ENCODE measurements around the gene ANGEL1. TPM values are rescaled to one million over a fixed set of nuclear protein-coding genes. Genes with fewer than 3 reads are reported as not detected.

The ANGEL1 gene
- polyA plus RNA-seq, 3 donors, result 8.1 to 10.4 (median 8.5) TPM

- no peaks in the 10 kb centered on the region for H3K27me3 Mint-ChIP-seq (ENCODE audit: low read depth in 3 of 3)
- H3K9me3 ChIP-seq (replicated peaks in 1 of 2; ENCODE audit: control insufficient read depth in 1 of 2, insufficient read depth in 1 of 2, low read length in 2 of 2), result no peaks in the 10 kb centered on the region
- H3K4me3 Mint-ChIP-seq, result no peak overlapping the region
- DNase-seq, result no peak
- TF ChIP-seq CTCF (IDR thresholded peaks at IDR 0.05), result no peak
- no peak overlapping the region for H2AFZ ChIP-seq (ENCODE audit: insufficient read depth, low read depth, low read length, poor library complexity, severe bottlenecking)
- no peak overlapping the region for H3K9ac ChIP-seq (ENCODE audit: insufficient read depth, low read length, poor library complexity, severe bottlenecking)
- H3K4me1 Mint-ChIP-seq, result peaks cover 44% of the 10 kb centered on the region
- no peaks in the 10 kb centered on the region for H3K79me2 ChIP-seq (ENCODE audit: insufficient read depth, low read length)
- no peak overlapping the region for H3K4me2 ChIP-seq (replicated peaks; ENCODE audit: extremely low read depth, low read length, poor library complexity, severe bottlenecking)
- no peaks in the 10 kb centered on the region for H3K27me3 ChIP-seq (ENCODE audit: control insufficient read depth in 2 of 2, insufficient read depth in 2 of 2, low read length in 2 of 2)
- no peaks in the 10 kb centered on the region for H3K9me3 Mint-ChIP-seq
- no peaks in the 10 kb centered on the region for H4K20me1 ChIP-seq (ENCODE audit: insufficient read depth, low read length)
- H3K27ac Mint-ChIP-seq, result peak overlapping the region in 2 of 7 donors; percentile 10 to 13
- peaks cover 60 to 75% of the 10 kb centered on the region in 2 donors for H3K36me3 Mint-ChIP-seq
- H3K27ac ChIP-seq (ENCODE audit: low read depth in 1 of 2, low read length in 2 of 2), result peak overlapping the region in 1 of 2 donors; percentile 15
- H3K4me1 ChIP-seq (ENCODE audit: control insufficient read depth in 1 of 2, insufficient read depth in 2 of 2, low read length in 2 of 2), result peaks cover 14 to 25% of the 10 kb centered on the region in 2 donors
- H3K36me3 ChIP-seq (replicated peaks in 1 of 2; ENCODE audit: control insufficient read depth in 1 of 2, insufficient read depth in 2 of 2, low read length in 2 of 2), result peaks cover 33 to 57% of the 10 kb centered on the region in 2 donors
- intact Hi-C loops (cut with micrococcal nuclease), result no loop called here
- H3K4me3 ChIP-seq (replicated peaks in 1 of 3; ENCODE audit: low read depth in 2 of 3, low read length in 3 of 3), result no peak overlapping the region
- WGBS (ENCODE audit: insufficient coverage), result no CpG with 5 or more reads among the region's 2 CpGs
Observed at GRCh38 chr14:76781648-76782051, 31.0 kb downstream of the ANGEL1 start.

- intact Hi-C loops (cut with micrococcal nuclease), result no loop called here
- Histone ChIP-seq H2AFZ (ENCODE audit: insufficient read depth, low read depth, low read length, poor library complexity, severe bottlenecking) (no peak overlapping the region), H3K36me3 (replicated peaks in 1 of 2; ENCODE audit: control insufficient read depth in 1 of 2, insufficient read depth in 2 of 2, low read length in 2 of 2) (peaks cover 30 to 53% of the 10 kb centered on the region in 2 donors), H3K4me1 (ENCODE audit: control insufficient read depth in 1 of 2, insufficient read depth in 2 of 2, low read length in 2 of 2) (peaks cover 19 to 31% of the 10 kb centered on the region in 2 donors), H3K4me3 (replicated peaks in 1 of 3; ENCODE audit: low read depth in 2 of 3, low read length in 3 of 3) (no peak overlapping the region), H3K27ac (ENCODE audit: low read depth in 1 of 2, low read length in 2 of 2) (no peak overlapping the region), H3K9me3 (replicated peaks in 1 of 2; ENCODE audit: control insufficient read depth in 1 of 2, insufficient read depth in 1 of 2, low read length in 2 of 2) (no peaks in the 10 kb centered on the region), H3K9ac (ENCODE audit: insufficient read depth, low read length, poor library complexity, severe bottlenecking) (no peak overlapping the region), H3K79me2 (ENCODE audit: insufficient read depth, low read length) (no peaks in the 10 kb centered on the region), H4K20me1 (ENCODE audit: insufficient read depth, low read length) (no peaks in the 10 kb centered on the region), H3K27me3 (ENCODE audit: control insufficient read depth in 2 of 2, insufficient read depth in 2 of 2, low read length in 2 of 2) (no peaks in the 10 kb centered on the region), H3K4me2 (replicated peaks; ENCODE audit: extremely low read depth, low read length, poor library complexity, severe bottlenecking) (no peak overlapping the region)
- Mint-ChIP-seq H3K4me3 (no peak overlapping the region), H3K27ac (peak overlapping the region in 3 of 7 donors; percentile 13 to 45 (median 21)), H3K27me3 (ENCODE audit: low read depth in 3 of 3) (no peaks in the 10 kb centered on the region), H3K9me3 (no peaks in the 10 kb centered on the region), H3K36me3 (peaks cover 57 to 69% of the 10 kb centered on the region in 2 donors), H3K4me1 (peaks cover 49% of the 10 kb centered on the region)
- TF ChIP-seq CTCF (IDR thresholded peaks at IDR 0.05), result no peak
- no peak for DNase-seq
- WGBS (ENCODE audit: insufficient coverage), result 93% methylated on average over 11 of the region's 11 CpGs
Observed at GRCh38 chr14:76780875-76781647, 31.6 kb downstream of the ANGEL1 start.
